Uterus (tissue), 4 donors: ENCODE results near the gene ATL2. TPM values are rescaled to one million over a fixed set of nuclear protein-coding genes. Genes with fewer than 3 reads are reported as not detected.

Source experiments
- DNase-seq, 2 donors: peaks; one replicate each; pipeline ENCODE4 v3.0.0-alpha.2; 2019 to 2020
- H3K27ac ChIP-seq, 2 donors: fragments of 200-600 bp; sonication (generic); 1 replicate in 1 of 2; 2 replicates in 1 of 2; pipeline ENCODE4 v1.5.1; 2016 to 2018
- H3K27me3 ChIP-seq, 2 donors: fragments of 200-600 bp; sonication (generic); one replicate each; pipeline ENCODE4 v1.5.1; 2018 to 2019; ENCODE audit warnings: control low read depth in 1 of 2
- H3K36me3 ChIP-seq, 2 donors: fragments of 200-600 bp; sonication (generic); one replicate each; pipeline ENCODE4 v1.5.1; 2019; ENCODE audit warnings: control low read depth in 1 of 2
- H3K4me1 ChIP-seq, 2 donors: fragments of 200-600 bp; sonication (generic); one replicate each; pipeline ENCODE4 v1.5.1; 2018 to 2019; ENCODE audit warnings: control low read depth in 1 of 2
- H3K4me3 ChIP-seq, 2 donors: fragments of 200-600 bp; sonication (generic); 1 replicate in 1 of 2; 2 replicates in 1 of 2; pipeline ENCODE4 v1.5.1; 2018 to 2019; ENCODE audit warnings: mild to moderate bottlenecking in 1 of 2
- H3K9me3 ChIP-seq, 2 donors: fragments of 200-600 bp; sonication (generic); one replicate each; pipeline ENCODE4 v1.5.1; 2019; ENCODE audit warnings: control low read depth in 1 of 2
- POLR2A ChIP-seq, 2 donors: fragments of 450-650 bp; IDR thresholded peaks; one replicate each; pipeline ENCODE4 v1.6.1; 2016; ENCODE audit warnings: antibody characterized with exemption in 2 of 2, mild to moderate bottlenecking in 1 of 2, moderate library complexity in 1 of 2
- intact Hi-C: fragments of 100-400 bp; cut with DNase I; formaldehyde crosslinking; loops from one replicate; pipeline ENCODE4 v1.15.1; 2023; ENCODE audit warnings: low total_unique reads
- total RNA-seq, 4 donors: library from RNA; depleted of rRNA in 3 of 4; stranded (reverse); fragments of >200 nt in 3 of 4; gene quantifications; one replicate each; pipeline versions ENCODE4 v1.1.0 to v1.2.4, GENCODE V29; 2014 to 2023
- TF ChIP-seq, protein P1 (sequence below), 4 experiments: fragments of 200-600 bp in 2 of 4; fragments of 450-650 bp in 2 of 4; sonication (generic) in 2 of 4; IDR thresholded peaks; one replicate each; pipeline ENCODE4 v1.5.1; 2016 to 2019; ENCODE audit warnings: antibody characterized with exemption in 4 of 4, mild to moderate bottlenecking in 2 of 4, moderate library complexity in 1 of 4
- donor health status: DM: yes; HTN: yes; CAD: no.

The ATL2 gene
- total RNA-seq, 4 donors from 2014 or later = 90.9 to 404 (median 140) TPM

DNA sequence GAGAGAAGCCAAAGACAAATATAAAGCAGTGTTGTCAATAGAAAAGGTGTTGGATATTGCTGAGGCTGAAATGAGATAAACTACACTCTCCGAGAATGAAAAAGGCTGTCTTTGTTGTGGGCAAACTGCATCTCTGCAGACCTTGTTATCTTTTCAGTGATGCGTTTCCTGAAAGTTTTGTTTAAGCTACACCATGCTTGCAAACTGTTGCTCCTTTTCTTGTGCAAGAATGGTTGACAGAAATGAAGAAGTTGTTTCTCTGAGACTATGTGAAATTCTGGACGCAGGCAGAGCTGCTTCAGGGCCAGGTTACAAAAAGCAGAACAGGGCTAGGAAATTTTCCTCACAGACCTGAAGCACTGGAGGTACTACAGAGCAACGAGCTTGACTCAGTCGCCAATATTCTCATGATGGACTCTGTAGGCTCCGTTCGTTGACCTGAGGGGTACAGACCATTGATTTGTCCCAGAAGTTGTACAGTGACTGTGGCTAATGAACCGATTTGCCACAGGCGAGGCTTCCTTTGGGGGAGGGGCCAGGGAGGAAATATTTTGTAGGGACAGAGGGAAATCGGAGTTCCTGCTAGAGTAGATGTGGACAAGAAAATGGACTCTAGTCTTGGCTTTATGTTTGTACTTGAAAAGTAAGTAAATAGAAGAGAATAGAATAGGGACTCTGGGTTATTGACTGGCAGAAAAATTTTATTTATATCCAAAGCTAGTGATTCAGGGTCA lies 3.5 kb upstream of the ATL2 start:
- no peaks in the 10 kb centered on the region for H3K27me3 ChIP-seq
- no peaks in the 10 kb centered on the region for H3K9me3 ChIP-seq
- no peak for TF ChIP-seq POLR2A (IDR thresholded peaks at IDR 0.05)
- TF ChIP-seq, protein P1, sequence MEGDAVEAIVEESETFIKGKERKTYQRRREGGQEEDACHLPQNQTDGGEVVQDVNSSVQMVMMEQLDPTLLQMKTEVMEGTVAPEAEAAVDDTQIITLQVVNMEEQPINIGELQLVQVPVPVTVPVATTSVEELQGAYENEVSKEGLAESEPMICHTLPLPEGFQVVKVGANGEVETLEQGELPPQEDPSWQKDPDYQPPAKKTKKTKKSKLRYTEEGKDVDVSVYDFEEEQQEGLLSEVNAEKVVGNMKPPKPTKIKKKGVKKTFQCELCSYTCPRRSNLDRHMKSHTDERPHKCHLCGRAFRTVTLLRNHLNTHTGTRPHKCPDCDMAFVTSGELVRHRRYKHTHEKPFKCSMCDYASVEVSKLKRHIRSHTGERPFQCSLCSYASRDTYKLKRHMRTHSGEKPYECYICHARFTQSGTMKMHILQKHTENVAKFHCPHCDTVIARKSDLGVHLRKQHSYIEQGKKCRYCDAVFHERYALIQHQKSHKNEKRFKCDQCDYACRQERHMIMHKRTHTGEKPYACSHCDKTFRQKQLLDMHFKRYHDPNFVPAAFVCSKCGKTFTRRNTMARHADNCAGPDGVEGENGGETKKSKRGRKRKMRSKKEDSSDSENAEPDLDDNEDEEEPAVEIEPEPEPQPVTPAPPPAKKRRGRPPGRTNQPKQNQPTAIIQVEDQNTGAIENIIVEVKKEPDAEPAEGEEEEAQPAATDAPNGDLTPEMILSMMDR (IDR thresholded peaks at IDR 0.05) = no peak
- no peaks in the 10 kb centered on the region for H3K4me1 ChIP-seq
- H3K27ac ChIP-seq = no peak overlapping the region
- no peaks in the 10 kb centered on the region for H3K36me3 ChIP-seq
- intact Hi-C loops = no loop called here
- H3K4me3 ChIP-seq = no peak overlapping the region
- no peak for DNase-seq

DNA sequence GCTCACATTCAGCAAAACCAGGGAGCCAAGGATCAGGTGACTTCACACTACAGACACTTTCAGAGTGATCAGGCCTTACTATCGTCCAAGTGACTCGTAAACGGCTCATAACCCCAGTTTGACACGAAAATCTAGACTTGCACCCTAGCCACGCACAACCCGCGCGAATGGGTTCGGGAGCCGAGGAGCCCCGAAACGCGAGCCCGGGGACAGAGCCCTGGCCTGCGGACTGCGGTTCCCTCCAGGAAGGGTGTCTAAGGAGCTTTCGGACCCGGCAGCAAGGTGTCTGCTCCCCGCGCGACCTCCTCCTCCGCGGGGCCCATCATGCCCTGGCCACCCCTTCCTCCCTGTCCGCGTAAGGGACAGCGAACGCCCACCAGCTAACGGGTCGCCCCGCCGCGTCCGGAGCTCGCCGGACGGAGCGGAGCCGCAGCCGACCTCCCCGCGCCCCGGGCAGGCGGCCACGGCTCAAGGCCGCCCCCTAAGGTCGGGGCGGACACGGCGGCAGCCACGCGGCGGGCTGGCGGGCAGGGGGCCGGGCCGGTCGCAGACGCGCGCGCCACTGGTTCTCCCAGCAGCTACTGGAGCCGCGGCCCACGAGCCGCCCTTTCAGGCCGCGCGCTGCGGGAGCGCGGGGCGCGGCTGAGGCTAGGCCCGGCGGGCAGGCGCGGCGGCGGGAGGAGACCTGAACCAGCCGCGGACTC lies 575 bp downstream of the ATL2 start:
- intact Hi-C loops = loop anchor here (10.0 kb wide), 1 partner anchor 128 kb away; no protein-coding TSS in a partner anchor
- peak overlapping the region; percentile 80 to 86 for H3K4me3 ChIP-seq
- DNase-seq = peak; percentile 40 to 52
- TF ChIP-seq POLR2A (IDR thresholded peaks at IDR 0.05) = no peak
- TF ChIP-seq, protein P1 (IDR thresholded peaks at IDR 0.05) = peak in 3 of 4 experiments; percentile 58 to 81 (median 62)
- no peaks in the 10 kb centered on the region for H3K4me1 ChIP-seq
- no peaks in the 10 kb centered on the region for H3K9me3 ChIP-seq
- peak overlapping the region; percentile 99 for H3K27ac ChIP-seq
- H3K36me3 ChIP-seq = no peaks in the 10 kb centered on the region
- H3K27me3 ChIP-seq = no peaks in the 10 kb centered on the region

DNA sequence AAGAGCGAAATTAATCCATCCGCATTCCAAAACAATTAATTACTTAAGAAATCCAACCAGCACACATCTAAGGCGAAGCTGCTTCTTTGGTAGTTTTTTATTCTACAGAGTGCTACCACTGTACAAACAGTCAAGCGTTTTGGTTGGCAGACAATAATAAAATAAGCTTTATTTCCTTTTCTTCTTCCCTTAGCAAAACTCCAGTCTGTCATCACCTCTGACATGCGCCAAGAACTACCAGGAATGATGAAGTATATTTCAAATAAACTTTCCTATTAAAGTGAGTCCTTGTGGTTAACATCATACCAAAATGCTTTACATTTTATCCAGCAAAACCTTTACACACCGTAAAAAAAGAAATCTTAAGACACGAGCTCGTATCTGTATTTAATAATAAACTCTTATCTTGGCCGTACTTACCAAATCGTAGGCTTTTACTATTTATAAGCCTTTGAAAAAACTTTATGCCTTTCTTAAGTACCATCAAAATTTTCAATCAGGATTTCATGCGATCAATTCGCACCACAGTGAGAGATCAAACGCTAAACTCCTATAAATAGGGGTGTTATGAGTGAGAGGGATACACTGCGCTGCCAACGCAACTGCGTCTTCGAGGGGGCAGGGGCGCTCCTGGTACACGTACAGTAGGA lies 1.3 kb downstream of the ATL2 start:
- no peaks in the 10 kb centered on the region for H3K4me1 ChIP-seq
- intact Hi-C loops = loop anchor here (10.0 kb wide), 1 partner anchor 129 kb away; no protein-coding TSS in a partner anchor
- no peaks in the 10 kb centered on the region for H3K27me3 ChIP-seq
- H3K27ac ChIP-seq = peak overlapping the region; percentile 99
- no peak for TF ChIP-seq POLR2A (IDR thresholded peaks at IDR 0.05)
- TF ChIP-seq, protein P1 (IDR thresholded peaks at IDR 0.05) = no peak
- DNase-seq = peak in 1 of 2 donors; percentile 68
- peak overlapping the region; percentile 80 to 86 for H3K4me3 ChIP-seq
- no peaks in the 10 kb centered on the region for H3K36me3 ChIP-seq
- H3K9me3 ChIP-seq = no peaks in the 10 kb centered on the region

DNA sequence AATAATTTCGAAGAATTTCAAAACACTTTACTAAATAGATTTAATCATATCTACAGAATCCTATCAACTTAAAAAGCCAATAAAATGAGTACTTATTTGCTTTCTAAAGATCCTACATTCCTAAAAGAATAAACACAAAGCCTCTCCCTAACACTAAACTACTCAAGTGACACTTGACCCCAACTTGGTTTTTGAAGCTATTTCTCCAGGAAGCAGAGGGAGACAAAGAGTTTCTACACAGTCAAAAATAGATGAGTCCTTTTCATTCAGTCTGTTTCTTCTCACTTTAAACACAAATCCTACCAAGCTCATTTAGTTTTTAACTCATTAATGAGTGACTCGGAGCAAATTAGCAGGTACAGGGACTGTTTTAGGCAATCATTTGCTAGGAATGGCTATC lies 2.1 kb downstream of the ATL2 start:
- Histone ChIP-seq H3K9me3 (no peaks in the 10 kb centered on the region), H3K27me3 (no peaks in the 10 kb centered on the region), H3K4me1 (no peaks in the 10 kb centered on the region), H3K4me3 (peak overlapping the region; percentile 80 to 86), H3K27ac (peak overlapping the region; percentile 99), H3K36me3 (no peaks in the 10 kb centered on the region)
- intact Hi-C loops = loop anchor here (10.0 kb wide), 1 partner anchor 130 kb away; no protein-coding TSS in a partner anchor
- TF ChIP-seq, protein P1 (IDR thresholded peaks at IDR 0.05) = no peak
- TF ChIP-seq POLR2A (IDR thresholded peaks at IDR 0.05) = no peak
- no peak for DNase-seq
